SK-N-MC (cell line): ENCODE results near the gene PRIM1.

Source experiments
- EZH2 ChIP-seq: fragments of 200-600 bp; sonication (generic); IDR thresholded peaks from one replicate; pipeline ENCODE4 v1.6.1; 2017; ENCODE audit warnings: antibody characterized with exemption
- POLR2AphosphoS5 ChIP-seq: IDR thresholded peaks from 2 replicates; pipeline ENCODE4 v1.6.1; 2012; ENCODE audit warnings: mild to moderate bottlenecking, low read depth, low read length, borderline replicate concordance

DNA sequence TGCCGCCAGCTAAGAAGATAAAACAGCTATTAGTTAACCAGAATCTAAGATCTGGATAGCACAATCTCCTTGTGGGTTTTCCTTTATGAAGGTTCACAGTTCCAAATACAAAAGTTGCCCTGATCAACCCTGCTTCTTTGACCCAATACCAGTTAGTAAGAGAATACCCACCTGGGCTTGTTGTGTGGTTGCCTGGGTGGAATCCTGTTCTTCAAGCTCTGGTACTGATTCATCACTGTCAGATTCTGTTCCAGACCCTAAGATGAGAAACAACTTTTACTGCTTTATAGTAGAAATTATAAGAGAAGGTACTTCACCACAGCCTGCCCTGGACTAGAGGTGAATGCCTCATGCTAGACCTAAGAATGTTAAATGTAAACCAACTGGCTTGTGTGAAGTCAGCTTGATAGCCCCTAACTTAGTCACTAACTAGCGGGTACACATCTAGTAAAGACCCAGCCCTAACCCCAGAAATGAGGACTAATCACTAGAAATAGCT lies 37.6 kb downstream of the PRIM1 start:
- no peak for TF ChIP-seq POLR2AphosphoS5
- no peak for TF ChIP-seq EZH2
